HUES48 (cell line): ENCODE results near the gene RPL39L.

Experiments used
- H3K27ac ChIP-seq: one replicate; pipeline ENCODE4 v1.7.0; 2013; ENCODE audit warnings: low read depth, low read length, inconsistent platforms
- H3K27me3 ChIP-seq: 2 replicates; pipeline ENCODE4 v1.6.1; 2013; ENCODE audit warnings: mild to moderate bottlenecking, low read length; ENCODE audit not compliant: control insufficient read depth, insufficient read depth
- H3K36me3 ChIP-seq: 2 replicates; pipeline ENCODE4 v1.6.1; 2013; ENCODE audit warnings: low read length; ENCODE audit not compliant: control insufficient read depth, insufficient read depth
- H3K4me1 ChIP-seq: 2 replicates; pipeline ENCODE4 v1.6.1; 2013; ENCODE audit warnings: mild to moderate bottlenecking, low read length; ENCODE audit not compliant: control insufficient read depth, insufficient read depth
- H3K4me3 ChIP-seq: 2 replicates; pipeline ENCODE4 v1.5.1; 2013; ENCODE audit warnings: mild to moderate bottlenecking, low read depth, low read length
- H3K9ac ChIP-seq: 2 replicates; pipeline ENCODE4 v1.6.1; 2013; ENCODE audit warnings: mild to moderate bottlenecking, low read depth, low read length, moderate library complexity
- H3K9me3 ChIP-seq: 2 replicates; pipeline ENCODE4 v1.6.1; 2013; ENCODE audit warnings: low read length; ENCODE audit not compliant: control insufficient read depth, insufficient read depth

RPL39L gene

GRCh38 chr3:187112934-187113793, 26.1 kb downstream of the RPL39L start:
- no peak overlapping the region for H3K4me3 ChIP-seq
- H3K9me3 ChIP-seq, result no peaks in the 10 kb centered on the region
- H3K9ac ChIP-seq, result no peak overlapping the region

GRCh38 chr3:187110156-187110555, 29.1 kb downstream of the RPL39L start:
- Histone ChIP-seq H3K27ac (no peak overlapping the region), H3K4me1 (peaks cover 6% of the 10 kb centered on the region), H3K9ac (no peak overlapping the region), H3K36me3 (no peaks in the 10 kb centered on the region), H3K9me3 (no peaks in the 10 kb centered on the region), H3K27me3 (no peaks in the 10 kb centered on the region), H3K4me3 (no peak overlapping the region)

More at GRCh38 chr3:187112934-187113793, 26.1 kb downstream of the RPL39L start:
- peaks cover 3% of the 10 kb centered on the region for H3K4me1 ChIP-seq
- H3K27ac ChIP-seq, result no peak overlapping the region
- H3K36me3 ChIP-seq, result no peaks in the 10 kb centered on the region
- no peaks in the 10 kb centered on the region for H3K27me3 ChIP-seq

- H3K4me1 ChIP-seq, result peaks cover 6% of the 10 kb centered on the region
- no peak overlapping the region for H3K27ac ChIP-seq
- no peaks in the 10 kb centered on the region for H3K27me3 ChIP-seq
- H3K9ac ChIP-seq, result no peak overlapping the region
- H3K9me3 ChIP-seq, result no peaks in the 10 kb centered on the region
- H3K36me3 ChIP-seq, result no peaks in the 10 kb centered on the region
- H3K4me3 ChIP-seq, result no peak overlapping the region
Measured at GRCh38 chr3:187107989-187108388, 31.3 kb downstream of the RPL39L start.

GRCh38 chr3:187105700-187106099, 33.6 kb downstream of the RPL39L start:
- no peaks in the 10 kb centered on the region for H3K9me3 ChIP-seq
- no peak overlapping the region for H3K4me3 ChIP-seq
- no peaks in the 10 kb centered on the region for H3K27me3 ChIP-seq
- H3K9ac ChIP-seq, result no peak overlapping the region
- H3K36me3 ChIP-seq, result no peaks in the 10 kb centered on the region
- H3K4me1 ChIP-seq, result peaks cover 5% of the 10 kb centered on the region
- no peak overlapping the region for H3K27ac ChIP-seq

GRCh38 chr3:187104933-187105332, 34.4 kb downstream of the RPL39L start:
- H3K9ac ChIP-seq, result no peak overlapping the region
- no peaks in the 10 kb centered on the region for H3K36me3 ChIP-seq
- H3K4me1 ChIP-seq, result peaks cover 5% of the 10 kb centered on the region
- no peak overlapping the region for H3K27ac ChIP-seq
- no peaks in the 10 kb centered on the region for H3K9me3 ChIP-seq
- no peaks in the 10 kb centered on the region for H3K27me3 ChIP-seq
- H3K4me3 ChIP-seq, result no peak overlapping the region

- Histone ChIP-seq H3K27ac (no peak overlapping the region), H3K4me1 (peaks cover 5% of the 10 kb centered on the region), H3K4me3 (no peak overlapping the region), H3K36me3 (no peaks in the 10 kb centered on the region), H3K27me3 (no peaks in the 10 kb centered on the region), H3K9ac (no peak overlapping the region), H3K9me3 (no peaks in the 10 kb centered on the region)
Measured at GRCh38 chr3:187104342-187104741, 35.0 kb downstream of the RPL39L start.

- Histone ChIP-seq H3K27ac (no peak overlapping the region), H3K27me3 (no peaks in the 10 kb centered on the region), H3K9me3 (no peaks in the 10 kb centered on the region), H3K9ac (no peak overlapping the region), H3K4me3 (no peak overlapping the region), H3K4me1 (peaks cover 5% of the 10 kb centered on the region), H3K36me3 (no peaks in the 10 kb centered on the region)
Measured at GRCh38 chr3:187103251-187103650, 36.0 kb downstream of the RPL39L start.

- H3K4me1 ChIP-seq, result peaks cover 5% of the 10 kb centered on the region
- H3K9ac ChIP-seq, result no peak overlapping the region
- H3K27ac ChIP-seq, result no peak overlapping the region
- no peaks in the 10 kb centered on the region for H3K36me3 ChIP-seq
- no peaks in the 10 kb centered on the region for H3K9me3 ChIP-seq
- H3K27me3 ChIP-seq, result no peaks in the 10 kb centered on the region
- H3K4me3 ChIP-seq, result no peak overlapping the region
Measured at GRCh38 chr3:187102073-187102634, 37.1 kb downstream of the RPL39L start.

GRCh38 chr3:187101184-187102072, 37.9 kb downstream of the RPL39L start:
- H3K9me3 ChIP-seq, result no peaks in the 10 kb centered on the region
- H3K27ac ChIP-seq, result no peak overlapping the region
- H3K36me3 ChIP-seq, result no peaks in the 10 kb centered on the region
- H3K9ac ChIP-seq, result no peak overlapping the region
- H3K27me3 ChIP-seq, result no peaks in the 10 kb centered on the region
- H3K4me3 ChIP-seq, result no peak overlapping the region
- H3K4me1 ChIP-seq, result peaks cover 5% of the 10 kb centered on the region

- Histone ChIP-seq H3K4me1 (no peaks in the 10 kb centered on the region), H3K27ac (no peak overlapping the region), H3K9ac (no peak overlapping the region), H3K27me3 (no peaks in the 10 kb centered on the region), H3K9me3 (no peaks in the 10 kb centered on the region), H3K36me3 (no peaks in the 10 kb centered on the region), H3K4me3 (no peak overlapping the region)
Measured at GRCh38 chr3:187098923-187099512, 40.3 kb downstream of the RPL39L start.
